ENCODE measurements around the gene KCNN3.

DNA sequence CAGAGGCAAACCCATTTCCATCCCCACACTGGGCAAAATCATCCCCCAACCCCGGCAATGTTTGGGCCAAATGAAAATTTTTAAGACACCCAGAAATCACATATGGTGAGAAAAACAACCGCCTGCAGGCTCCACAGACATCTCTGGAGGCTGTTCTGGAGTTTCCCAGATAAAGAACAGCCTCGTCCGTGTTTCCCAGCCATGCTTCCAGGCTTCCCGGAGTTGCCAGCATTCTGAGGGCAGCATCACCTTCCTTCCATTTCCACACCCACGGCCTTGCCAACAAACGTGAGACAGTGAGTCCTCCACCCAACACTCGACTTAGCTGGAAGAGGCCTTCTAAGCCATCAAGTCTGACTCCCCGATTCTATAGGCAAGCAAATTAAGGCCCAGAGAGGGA lies 36.9 kb downstream of the KCNN3 start:
- TF ChIP-seq RARB (CRISPR knock-in tag; IDR thresholded peaks at IDR 0.05): no peak
- TF ChIP-seq ESRRG (CRISPR knock-in tag; IDR thresholded peaks at IDR 0.05): no peak
- TF ChIP-seq OSR1 (CRISPR knock-in tag; IDR thresholded peaks at IDR 0.05): no peak
- TF ChIP-seq, protein P1, sequence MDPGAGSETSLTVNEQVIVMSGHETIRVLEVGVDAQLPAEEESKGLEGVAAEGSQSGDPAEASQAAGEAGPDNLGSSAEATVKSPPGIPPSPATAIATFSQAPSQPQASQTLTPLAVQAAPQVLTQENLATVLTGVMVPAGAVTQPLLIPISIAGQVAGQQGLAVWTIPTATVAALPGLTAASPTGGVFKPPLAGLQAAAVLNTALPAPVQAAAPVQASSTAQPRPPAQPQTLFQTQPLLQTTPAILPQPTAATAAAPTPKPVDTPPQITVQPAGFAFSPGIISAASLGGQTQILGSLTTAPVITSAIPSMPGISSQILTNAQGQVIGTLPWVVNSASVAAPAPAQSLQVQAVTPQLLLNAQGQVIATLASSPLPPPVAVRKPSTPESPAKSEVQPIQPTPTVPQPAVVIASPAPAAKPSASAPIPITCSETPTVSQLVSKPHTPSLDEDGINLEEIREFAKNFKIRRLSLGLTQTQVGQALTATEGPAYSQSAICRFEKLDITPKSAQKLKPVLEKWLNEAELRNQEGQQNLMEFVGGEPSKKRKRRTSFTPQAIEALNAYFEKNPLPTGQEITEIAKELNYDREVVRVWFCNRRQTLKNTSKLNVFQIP (CRISPR knock-in tag; IDR thresholded peaks at IDR 0.05; ENCODE audit: borderline replicate concordance, low read depth): no peak

Measured in SK-N-SH treated with all-trans-retinoic acid at 6 μM for 48 hours (cell line).